ENCODE results near the gene MMS19.

MMS19 gene

DNA sequence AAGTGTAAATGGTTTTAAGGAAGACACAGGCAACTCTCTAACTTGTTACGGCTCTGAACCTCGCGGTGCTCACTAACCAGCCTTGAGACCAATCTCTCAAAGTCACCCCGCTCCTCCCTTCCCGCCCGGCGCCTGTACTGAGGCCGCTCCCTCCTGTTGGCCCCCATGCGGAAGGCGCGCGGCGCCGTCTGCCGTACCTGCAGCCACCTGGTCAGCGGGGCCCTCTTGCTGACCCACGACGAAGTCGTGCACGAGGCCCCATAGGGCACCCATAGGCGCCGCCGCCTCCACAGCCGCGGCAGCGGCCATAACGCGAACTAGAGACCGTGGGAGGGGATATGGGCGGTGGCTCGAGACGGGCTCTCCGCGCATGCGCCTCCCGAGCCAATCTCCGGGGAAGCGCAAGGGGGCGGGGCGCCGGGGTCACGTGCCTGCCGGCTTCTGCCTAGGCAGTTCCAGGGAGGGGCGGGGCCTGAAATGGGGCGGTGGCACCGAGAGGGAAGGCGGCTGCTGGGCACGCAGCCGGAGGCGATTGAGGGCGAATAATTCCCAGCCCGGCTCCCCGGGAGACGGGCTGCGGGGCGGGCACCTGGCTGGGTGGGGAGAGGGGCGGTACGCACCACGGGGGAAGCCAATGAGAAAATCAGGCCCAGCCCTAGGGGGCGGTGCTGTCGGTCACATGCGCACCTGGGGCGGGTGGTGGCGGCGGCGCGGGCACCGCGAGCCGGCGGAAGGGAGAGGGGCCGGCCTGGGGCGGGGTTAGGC lies at the start of gene MMS19:
Gene MMS19 (minus strand): TSS at position 347 of the 765 bp plus-strand sequence. CDS start 38 bp downstream, at position 309.
- H3K4me3 ChIP-seq = peak within 1 kb of the TSS; percentile 81 to 98 (median 93)
- peak within 1 kb of the TSS; percentile 39 to 97 (median 89) for H3K27ac ChIP-seq

DNA sequence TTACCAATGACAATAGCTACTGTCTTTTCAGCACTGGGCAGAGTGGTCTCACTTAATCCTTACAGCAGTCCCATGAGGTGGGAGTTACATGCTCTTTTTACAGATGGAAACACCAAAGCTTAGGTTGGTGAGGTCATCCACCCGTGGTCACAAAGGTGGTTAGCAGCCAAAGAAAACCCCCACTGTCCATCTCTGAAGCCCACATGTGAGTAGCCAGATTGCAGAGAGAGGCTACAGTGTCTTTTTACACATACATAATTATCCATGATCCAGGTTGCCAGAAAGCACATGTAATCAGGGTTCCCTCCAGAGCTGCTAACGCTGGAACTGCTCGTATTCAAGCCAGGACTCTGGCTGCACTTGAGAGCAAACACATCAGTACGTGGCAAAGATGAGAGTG lies 49.7 kb upstream of the MMS19 start:
- H3K4me3 ChIP-seq = no peak overlapping the region
- H3K27ac ChIP-seq = peak overlapping the region in 3 of 21 experiments; percentile 21 to 56 (median 25)

- Histone ChIP-seq H3K27ac (peak overlapping the region in 2 of 21 experiments; percentile 10 to 21), H3K4me3 (no peak overlapping the region)
Measured at GRCh38 chr10:97547271-97547600, 49.0 kb upstream of the MMS19 start.

DNA sequence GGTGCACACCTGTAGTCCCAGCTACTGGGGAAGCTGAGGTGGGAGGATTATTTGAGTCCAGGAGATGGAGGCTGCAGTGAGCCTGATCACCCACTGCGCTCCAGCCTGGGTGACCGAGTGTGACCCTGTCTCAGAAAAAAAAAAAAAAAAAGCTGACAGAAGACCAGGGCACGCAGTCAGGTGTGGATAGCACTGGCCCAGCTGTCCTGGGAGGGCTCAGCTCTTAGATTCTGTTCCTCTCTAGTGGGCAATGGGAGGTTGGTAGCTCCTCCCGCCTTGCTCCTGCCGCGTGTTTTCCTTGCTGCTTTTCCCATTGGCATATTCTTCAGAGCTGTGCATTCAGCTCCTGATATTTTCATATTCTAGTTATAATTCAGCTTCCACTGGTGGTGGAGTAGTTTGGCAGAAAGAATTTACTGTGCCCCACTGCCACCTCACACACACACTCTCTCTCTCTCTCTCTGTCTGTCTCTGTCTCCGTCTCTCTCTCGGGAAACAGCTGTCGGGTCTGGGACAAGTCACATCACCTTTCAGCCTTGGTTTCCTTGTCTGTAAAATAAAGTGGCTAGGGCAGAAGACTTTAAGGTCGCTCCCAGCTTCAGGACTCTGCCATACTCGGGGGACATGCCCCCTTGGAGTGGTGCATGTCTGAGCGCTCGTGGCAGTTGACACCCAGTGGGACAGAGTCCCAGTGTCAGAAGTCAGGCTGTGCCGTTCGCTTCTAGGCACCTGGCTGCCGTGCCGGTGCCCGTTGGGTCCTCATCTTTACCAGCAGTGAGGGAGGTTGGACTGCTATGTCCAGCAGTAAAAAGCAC lies 48.4 kb upstream of the MMS19 start:
- peak overlapping the region in 2 of 21 experiments; percentile 10 to 14 for H3K27ac ChIP-seq
- H3K4me3 ChIP-seq = no peak overlapping the region

DNA sequence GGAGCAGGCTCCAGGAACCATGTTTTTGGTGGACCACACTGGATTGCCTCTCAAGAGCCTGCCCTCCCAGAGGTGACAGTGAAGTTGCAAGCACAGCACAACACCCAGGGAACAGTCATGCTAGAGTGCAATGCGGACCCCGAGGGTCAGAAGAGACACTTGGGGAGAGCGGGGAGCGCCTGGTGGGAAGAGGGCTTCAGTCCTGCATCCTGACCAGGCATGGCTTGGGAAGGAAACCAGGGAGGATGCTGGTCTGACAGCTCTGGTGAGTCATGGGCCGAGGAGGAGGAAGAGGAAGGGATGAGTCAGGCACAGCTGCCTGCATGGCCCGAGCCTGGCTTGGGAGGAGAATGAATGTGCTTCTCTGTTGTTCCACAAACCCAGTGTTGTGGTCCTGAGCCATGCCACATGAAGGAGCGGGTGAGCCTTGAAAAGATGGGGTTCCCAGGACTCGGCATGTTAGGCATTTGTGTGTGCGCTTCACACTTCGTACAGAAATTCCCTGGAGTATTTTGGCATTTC lies 44.9 kb upstream of the MMS19 start:
- Histone ChIP-seq H3K4me3 (no peak overlapping the region), H3K27ac (peak overlapping the region; percentile 31 to 100 (median 93))

DNA sequence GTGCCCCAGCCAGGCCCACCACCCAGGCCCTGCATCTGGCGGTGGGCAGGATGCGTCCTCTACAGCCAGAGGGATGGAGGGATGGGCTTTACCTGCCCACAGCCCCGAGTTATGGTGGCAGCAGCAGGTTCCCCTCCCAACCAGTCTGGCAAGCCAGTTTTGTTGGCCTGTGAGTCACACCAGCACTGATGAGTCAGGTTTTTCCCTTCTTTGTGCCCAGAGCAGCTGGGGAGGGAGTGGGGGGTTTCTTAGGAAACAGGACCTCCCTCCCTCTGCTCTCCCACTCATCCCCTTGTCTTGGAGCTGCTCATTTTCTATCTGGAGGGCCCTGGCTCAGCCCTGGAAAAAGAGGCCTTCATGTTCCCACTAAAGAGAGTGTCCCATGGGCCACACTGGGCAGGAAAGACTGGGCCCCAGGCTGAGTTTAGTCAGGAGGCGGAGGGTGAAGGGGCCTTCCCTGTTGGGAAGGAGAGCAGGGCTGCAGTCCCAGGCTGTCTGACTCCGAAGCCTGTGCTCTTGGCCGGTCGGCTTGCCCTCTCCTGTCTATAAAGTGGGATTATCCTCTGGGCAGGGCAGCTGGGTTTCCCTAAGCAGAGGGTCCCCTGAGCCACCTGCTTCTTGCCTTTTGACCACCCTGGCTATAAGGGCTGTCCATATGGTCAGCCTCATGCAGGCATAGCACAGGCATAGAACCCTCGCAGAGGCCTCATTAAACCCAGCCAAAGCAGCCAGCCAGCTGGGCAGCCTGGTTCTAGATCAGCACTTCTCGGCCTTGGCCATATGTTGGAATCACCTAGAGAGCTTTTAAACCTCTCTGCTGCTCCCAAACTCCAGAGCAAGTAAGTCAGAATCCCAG lies 44.2 kb upstream of the MMS19 start:
- H3K4me3 ChIP-seq = no peak overlapping the region

DNA sequence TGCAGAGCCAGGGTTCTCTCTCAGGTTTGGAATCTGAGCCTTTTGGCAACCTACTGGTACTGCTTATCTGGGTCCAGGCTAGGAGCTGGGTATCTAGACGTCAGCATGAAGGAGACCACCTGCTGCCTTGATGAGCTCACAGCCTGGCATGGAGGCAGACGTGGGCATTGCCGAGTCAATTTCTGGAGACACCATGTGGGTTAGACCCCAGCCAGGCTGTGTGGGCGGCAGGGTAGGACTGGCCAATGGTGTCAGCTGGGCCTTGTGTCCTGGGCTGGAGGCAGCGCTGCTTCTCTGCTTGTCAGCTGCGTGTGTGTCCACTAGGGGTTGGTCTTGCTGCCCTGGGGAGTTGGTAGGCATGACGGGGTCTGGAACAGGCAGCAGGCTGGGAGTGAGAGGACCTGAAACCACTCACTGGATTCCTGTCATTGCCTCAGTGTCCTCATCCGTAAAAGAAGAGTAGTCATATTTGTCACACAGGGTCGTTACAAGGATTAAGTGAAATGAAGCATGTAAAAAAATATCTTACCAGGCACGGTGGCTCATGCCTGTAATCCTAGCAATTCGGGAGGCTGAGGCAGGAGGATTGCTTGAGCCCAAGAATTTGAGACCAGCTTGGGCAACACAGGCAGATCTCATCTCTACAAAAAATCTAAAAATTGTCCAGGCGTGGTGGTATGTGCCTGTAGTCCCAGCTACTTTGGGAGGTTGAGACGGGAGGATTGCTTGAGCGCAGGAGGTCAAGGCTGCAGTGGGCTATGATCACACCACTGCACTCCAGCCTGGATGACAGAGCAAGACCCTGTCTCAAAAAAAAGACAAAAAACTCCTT lies 42.7 kb upstream of the MMS19 start:
- peak overlapping the region in 18 of 21 experiments; percentile 3 to 100 (median 92) for H3K27ac ChIP-seq

More for the DNA sequence above, 44.2 kb upstream of the MMS19 start:
- H3K27ac ChIP-seq = peak overlapping the region; percentile 31 to 100 (median 93)

GRCh38 chr10:97539523-97540200 lies 41.4 kb upstream of the MMS19 start:
- Histone ChIP-seq H3K27ac (peak overlapping the region in 19 of 21 experiments; percentile 0 to 100 (median 67)), H3K4me3 (no peak overlapping the region)

More for the DNA sequence above, 42.7 kb upstream of the MMS19 start:
- H3K4me3 ChIP-seq = no peak overlapping the region

GRCh38 chr10:97538839-97539238 lies 40.6 kb upstream of the MMS19 start:
- H3K4me3 ChIP-seq = no peak overlapping the region
- H3K27ac ChIP-seq = peak overlapping the region in 19 of 21 experiments; percentile 2 to 100 (median 56)

GRCh38 chr10:97538411-97538810 lies 40.2 kb upstream of the MMS19 start:
- Histone ChIP-seq H3K27ac (peak overlapping the region in 16 of 21 experiments; percentile 24 to 100 (median 60)), H3K4me3 (no peak overlapping the region)

DNA sequence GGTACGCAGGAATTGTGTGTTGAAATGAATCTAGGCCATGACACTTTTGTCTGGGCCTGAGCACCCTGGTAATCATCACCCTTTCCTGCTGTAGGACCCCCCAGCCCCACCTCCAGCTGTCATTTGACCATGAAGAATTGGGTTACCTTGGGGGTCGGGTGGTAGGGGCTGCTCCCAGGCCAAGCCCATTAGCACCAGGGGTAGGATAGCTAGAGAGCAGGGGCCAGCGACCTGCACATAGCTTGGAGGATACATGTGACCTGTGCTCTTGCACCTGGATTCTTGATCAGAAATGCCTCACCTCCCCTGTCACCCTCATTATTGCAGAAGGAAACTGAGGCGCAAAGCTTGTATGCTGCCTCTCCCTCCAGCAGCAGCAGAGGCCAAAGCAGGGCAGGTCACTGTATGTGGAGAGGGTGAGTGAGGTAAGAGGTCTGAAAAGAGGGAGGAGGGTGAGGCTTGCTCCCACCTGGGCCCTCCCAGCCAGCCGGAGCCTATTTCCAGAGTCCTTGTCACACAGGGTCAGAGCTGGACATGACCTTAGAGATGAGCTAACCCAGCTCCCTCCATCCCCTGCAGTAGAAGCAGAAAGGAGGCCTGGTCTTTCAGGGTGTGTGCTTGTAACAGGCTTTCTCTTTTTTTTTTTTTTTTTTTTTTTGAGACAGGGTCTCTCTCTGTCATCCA lies 39.1 kb upstream of the MMS19 start:
- Histone ChIP-seq H3K27ac (peak overlapping the region in 2 of 21 experiments; percentile 34 to 72), H3K4me3 (no peak overlapping the region)

DNA sequence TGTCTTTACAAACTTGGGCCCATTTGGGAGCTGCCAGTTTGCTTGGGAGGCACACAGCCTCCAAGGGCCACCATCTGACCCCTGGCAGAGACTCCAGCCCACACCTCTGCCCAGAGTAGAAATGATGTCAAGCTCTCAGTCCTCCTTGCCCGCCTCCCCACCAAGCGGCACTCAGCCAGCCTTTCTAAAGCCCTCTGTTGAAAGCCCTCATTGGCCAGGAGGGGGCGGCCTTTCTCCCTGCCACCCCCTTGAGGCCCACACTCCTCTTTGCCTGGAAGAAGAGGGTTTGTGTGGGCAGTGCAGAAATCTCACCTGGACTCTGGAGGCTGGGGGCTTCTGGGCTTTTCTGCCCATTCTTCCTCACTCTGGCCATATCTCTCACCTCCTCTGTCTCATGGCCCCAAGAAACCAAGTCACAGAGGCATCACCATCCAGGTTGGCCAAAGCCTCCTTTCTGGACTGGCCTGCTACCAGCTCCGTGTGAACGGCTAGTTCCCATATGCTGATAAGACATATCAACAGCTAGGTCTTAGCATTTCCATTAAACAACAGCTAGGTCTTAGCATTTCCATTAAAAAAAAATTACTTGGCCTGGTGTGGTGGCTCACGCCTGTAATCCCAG lies 36.6 kb upstream of the MMS19 start:
- Histone ChIP-seq H3K4me3 (no peak overlapping the region), H3K27ac (no peak overlapping the region)

DNA sequence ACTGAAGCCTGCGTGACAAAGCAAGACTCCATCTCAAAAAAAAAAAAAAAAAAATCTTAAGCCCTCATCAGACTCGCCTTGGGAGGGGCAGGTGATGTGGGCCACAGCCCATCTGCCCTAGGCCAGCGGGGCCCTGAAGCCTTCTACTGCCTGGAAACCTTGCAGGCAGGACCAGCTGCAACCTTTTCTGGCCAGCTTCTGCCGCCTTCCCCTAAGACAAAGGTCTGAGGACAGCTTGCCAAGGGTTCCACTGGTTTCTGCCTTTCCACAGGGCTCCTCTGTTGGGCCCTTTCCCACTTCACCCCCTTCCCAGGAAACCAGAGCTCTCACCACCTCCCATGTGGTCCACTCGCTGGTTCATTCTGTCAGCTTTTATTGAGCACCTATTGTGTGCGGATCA lies 35.7 kb upstream of the MMS19 start:
- Histone ChIP-seq H3K27ac (peak overlapping the region in 1 of 21 experiments; percentile 0), H3K4me3 (no peak overlapping the region)

GRCh38 chr10:97532935-97533671 lies 34.9 kb upstream of the MMS19 start:
- H3K4me3 ChIP-seq = no peak overlapping the region
- H3K27ac ChIP-seq = no peak overlapping the region

DNA sequence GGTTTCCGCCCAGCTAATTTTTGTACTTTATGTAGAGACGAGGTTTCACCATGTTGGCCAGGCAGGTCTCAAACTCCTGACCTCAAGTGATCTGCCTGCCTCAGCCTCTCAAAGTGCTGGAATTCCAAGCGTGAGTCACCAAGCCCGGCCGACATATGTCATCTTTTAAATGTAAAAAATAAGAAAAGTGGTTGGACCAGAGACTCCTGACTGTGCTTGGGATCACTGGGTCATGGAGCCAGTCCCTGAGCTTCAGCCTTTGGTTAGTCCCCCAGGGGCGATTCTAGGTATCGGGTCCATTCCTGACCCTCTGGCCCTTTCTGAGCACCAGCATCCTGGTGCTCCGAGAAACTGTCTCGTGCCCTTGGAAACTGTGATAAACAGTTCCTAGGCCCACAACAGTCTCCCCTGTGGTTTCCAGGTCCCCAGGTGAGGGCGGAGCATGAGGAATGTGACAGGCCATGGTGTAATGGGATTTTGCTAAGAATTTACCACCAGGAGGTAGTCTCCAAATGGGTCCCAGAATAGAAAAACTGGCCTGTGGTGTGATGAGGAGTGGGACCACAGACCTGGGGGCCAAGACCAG lies 33.3 kb upstream of the MMS19 start:
- no peak overlapping the region for H3K27ac ChIP-seq
- H3K4me3 ChIP-seq = no peak overlapping the region

Measured in skin epidermis (tissue), 12 donors.